Vagina (tissue), 2 donors: Measurements from ENCODE around the gene HAUS8. TPM values are rescaled to one million over a fixed set of nuclear protein-coding genes. Genes with fewer than 3 reads are reported as not detected.

ENCODE experiments used
- DNase-seq, 2 donors: peaks; one replicate each; pipeline ENCODE4 v3.0.0-alpha.2; 2017; ENCODE audit errors: extremely low spot score in 2 of 2
- H3K27ac ChIP-seq: fragments of 200-600 bp; sonication (generic); one replicate; pipeline ENCODE4 v1.5.1; 2019
- H3K27me3 ChIP-seq: fragments of 200-600 bp; sonication (generic); one replicate; pipeline ENCODE4 v1.5.1; 2019
- H3K36me3 ChIP-seq, 2 donors: fragments of 200-600 bp; sonication (generic); one replicate each; pipeline ENCODE4 v1.5.1; 2017 to 2019
- H3K4me1 ChIP-seq: fragments of 200-600 bp; sonication (generic); one replicate; pipeline ENCODE4 v1.5.1; 2019
- H3K4me3 ChIP-seq, 2 donors: fragments of 200-600 bp; sonication (generic); 1 replicate in 1 of 2; 2 replicates in 1 of 2; pipeline ENCODE4 v1.5.1; 2016 to 2019
- H3K9me3 ChIP-seq: fragments of 200-600 bp; sonication (generic); one replicate; pipeline ENCODE4 v1.5.1; 2019
- CTCF ChIP-seq, 3 experiments: fragments of 450-650 bp in 2 of 3; fragments of 200-600 bp in 1 of 3; sonication (generic) in 1 of 3; IDR thresholded peaks; one replicate each; pipeline ENCODE4 v1.5.1; 2017 to 2019; ENCODE audit warnings: antibody characterized with exemption in 3 of 3, mild to moderate bottlenecking in 2 of 3, moderate library complexity in 2 of 3
- POLR2A ChIP-seq, 2 donors: fragments of 450-650 bp; IDR thresholded peaks; one replicate each; pipeline ENCODE4 v1.6.1; 2017; ENCODE audit warnings: antibody characterized with exemption in 2 of 2, mild to moderate bottlenecking in 2 of 2, moderate library complexity in 2 of 2
- POLR2AphosphoS5 ChIP-seq, 2 donors: sonication (generic); formaldehyde crosslinking; IDR thresholded peaks; one replicate each; pipeline ENCODE4 v1.9.0; 2017; ENCODE audit warnings: antibody characterized with exemption in 2 of 2, mild to moderate bottlenecking in 2 of 2, low read depth in 1 of 2; ENCODE audit not compliant: insufficient read depth in 1 of 2
- intact Hi-C: fragments of 100-400 bp; cut with DNase I; formaldehyde crosslinking; loops from one replicate; pipeline ENCODE4 v1.15.1; 2023
- total RNA-seq: library from RNA; depleted of rRNA; stranded (reverse); fragments of >200 nt; gene quantifications from one replicate; pipeline ENCODE4 v1.2.3, GENCODE V29; 2016

HAUS8 gene
- total RNA-seq, 1 donor from 2014 or later = 4.7 TPM

DNA sequence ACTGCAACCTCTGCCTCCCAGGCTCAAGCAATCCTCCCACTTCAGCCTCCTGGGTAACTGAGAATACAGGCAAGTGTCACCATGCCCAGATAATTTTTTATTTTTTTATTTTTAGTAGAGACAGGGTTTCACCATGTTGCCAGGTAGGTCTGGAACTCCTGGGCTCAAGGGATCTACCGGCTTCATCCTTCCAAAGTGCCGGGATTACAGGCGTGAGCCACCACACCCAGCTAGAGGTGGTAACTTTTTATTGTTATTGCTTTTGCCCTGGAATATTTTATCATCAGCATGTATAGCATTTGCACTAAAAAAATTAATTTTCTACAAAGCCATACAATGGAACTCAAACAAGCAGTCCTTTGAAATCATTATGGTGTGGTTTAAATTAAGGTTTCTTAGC, 14.0 kb downstream of the HAUS8 start:
- no peaks in the 10 kb centered on the region for H3K27me3 ChIP-seq
- H3K4me3 ChIP-seq = no peak overlapping the region
- no peak for DNase-seq
- peaks cover 0 to 23% of the 10 kb centered on the region in 2 donors for H3K36me3 ChIP-seq
- no peak overlapping the region for H3K27ac ChIP-seq
- intact Hi-C loops = no loop called here
- no peaks in the 10 kb centered on the region for H3K4me1 ChIP-seq
- TF ChIP-seq POLR2AphosphoS5 (IDR thresholded peaks at IDR 0.05; ENCODE audit: insufficient read depth in 1 of 2, low read depth in 1 of 2) (no peak), POLR2A (IDR thresholded peaks at IDR 0.05) (no peak), CTCF (IDR thresholded peaks at IDR 0.05) (no peak)
- H3K9me3 ChIP-seq = no peaks in the 10 kb centered on the region

DNA sequence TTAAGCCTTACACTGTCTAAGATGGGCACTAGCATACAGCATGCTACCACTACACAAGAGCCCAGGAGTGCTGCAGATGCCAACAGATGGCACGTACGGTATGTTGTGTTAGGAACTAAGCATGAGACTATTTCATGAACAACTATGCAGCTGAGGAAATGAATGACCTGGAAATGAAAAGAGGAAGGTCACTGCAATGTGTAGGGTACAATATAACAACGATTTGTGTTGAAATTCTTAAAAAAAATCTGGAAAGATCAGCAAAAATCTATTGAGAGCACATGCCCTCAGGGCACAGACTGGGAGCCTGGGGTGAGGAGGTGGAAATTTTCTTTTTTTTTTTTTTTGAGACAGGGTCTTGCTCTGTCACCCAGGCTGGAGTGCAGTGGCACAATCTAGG, 14.4 kb downstream of the HAUS8 start:
- no peaks in the 10 kb centered on the region for H3K27me3 ChIP-seq
- intact Hi-C loops = no loop called here
- TF ChIP-seq CTCF (IDR thresholded peaks at IDR 0.05) (no peak), POLR2A (IDR thresholded peaks at IDR 0.05) (no peak), POLR2AphosphoS5 (IDR thresholded peaks at IDR 0.05; ENCODE audit: insufficient read depth in 1 of 2, low read depth in 1 of 2) (no peak)
- H3K27ac ChIP-seq = no peak overlapping the region
- H3K4me1 ChIP-seq = no peaks in the 10 kb centered on the region
- peaks cover 0 to 24% of the 10 kb centered on the region in 2 donors for H3K36me3 ChIP-seq
- no peaks in the 10 kb centered on the region for H3K9me3 ChIP-seq
- DNase-seq = no peak
- H3K4me3 ChIP-seq = no peak overlapping the region

- no peak for DNase-seq
- intact Hi-C loops = no loop called here
Observed at GRCh38 chr19:17058236-17058635, 17.0 kb downstream of the HAUS8 start.

DNA sequence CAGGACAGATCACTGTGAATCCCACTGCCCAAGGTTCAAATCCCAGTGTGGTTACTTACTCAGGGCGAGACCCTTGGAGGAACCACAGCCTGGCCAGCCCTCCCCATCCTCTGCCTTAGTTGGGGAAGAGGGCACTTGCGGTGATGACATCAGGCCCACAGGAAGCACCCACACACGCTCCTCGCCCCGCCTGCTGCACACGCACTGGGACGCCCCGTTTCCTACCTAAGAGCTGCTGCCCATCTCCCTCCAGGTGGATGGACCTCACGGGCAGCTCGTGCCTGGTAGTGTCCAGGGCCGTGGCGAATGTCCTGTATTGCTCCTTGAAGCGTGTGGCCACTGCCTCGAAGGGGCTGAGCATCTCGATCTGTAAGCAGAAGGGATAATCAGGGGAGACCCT, 19.6 kb downstream of the HAUS8 start:
- Histone ChIP-seq H3K4me1 (no peaks in the 10 kb centered on the region), H3K27me3 (no peaks in the 10 kb centered on the region), H3K36me3 (peaks cover 0 to 33% of the 10 kb centered on the region in 2 donors), H3K9me3 (no peaks in the 10 kb centered on the region), H3K27ac (no peak overlapping the region), H3K4me3 (no peak overlapping the region)
- TF ChIP-seq POLR2A (IDR thresholded peaks at IDR 0.05) = no peak
- TF ChIP-seq CTCF (IDR thresholded peaks at IDR 0.05) = no peak
- no peak for TF ChIP-seq POLR2AphosphoS5 (IDR thresholded peaks at IDR 0.05; ENCODE audit: insufficient read depth in 1 of 2, low read depth in 1 of 2)
- intact Hi-C loops = no loop called here
- DNase-seq = no peak

More at GRCh38 chr19:17058236-17058635, 17.0 kb downstream of the HAUS8 start:
- Histone ChIP-seq H3K4me3 (no peak overlapping the region), H3K36me3 (peaks cover 0 to 33% of the 10 kb centered on the region in 2 donors), H3K4me1 (no peaks in the 10 kb centered on the region), H3K9me3 (no peaks in the 10 kb centered on the region), H3K27ac (no peak overlapping the region), H3K27me3 (no peaks in the 10 kb centered on the region)
- TF ChIP-seq CTCF (IDR thresholded peaks at IDR 0.05) = no peak
- no peak for TF ChIP-seq POLR2A (IDR thresholded peaks at IDR 0.05)
- TF ChIP-seq POLR2AphosphoS5 (IDR thresholded peaks at IDR 0.05; ENCODE audit: insufficient read depth in 1 of 2, low read depth in 1 of 2) = no peak

- no peak for TF ChIP-seq POLR2A (IDR thresholded peaks at IDR 0.05)
- H3K27ac ChIP-seq = no peak overlapping the region
- peaks cover 0 to 32% of the 10 kb centered on the region in 2 donors for H3K36me3 ChIP-seq
- H3K27me3 ChIP-seq = no peaks in the 10 kb centered on the region
- no peaks in the 10 kb centered on the region for H3K9me3 ChIP-seq
- intact Hi-C loops = loop anchor here (5.0 kb wide), 1 partner anchor 282 kb away; no protein-coding TSS in a partner anchor
- no peak overlapping the region for H3K4me3 ChIP-seq
- H3K4me1 ChIP-seq = no peaks in the 10 kb centered on the region
- no peak for DNase-seq
Observed at GRCh38 chr19:17054746-17055145, 20.5 kb downstream of the HAUS8 start.
